GM18498 (cell line): Measurements from ENCODE around the gene DAB1.

Source experiments
- ATAC-seq: cut with Tn5 transposase; IDR thresholded peaks from one replicate; pipeline ENCODE4 v1.9.1; 2021; ENCODE audit warnings: mild to moderate bottlenecking, moderate library complexity; ENCODE audit not compliant: unreplicated experiment

Gene DAB1

GRCh38 chr1:57321776-57322175 lies 102.1 kb downstream of the DAB1 start:
- ATAC-seq, result no peak

GRCh38 chr1:57319791-57320190 lies 104.1 kb downstream of the DAB1 start:
- no peak for ATAC-seq

- no peak for ATAC-seq
These were observed 104.7 kb downstream of the DAB1 start for GRCh38 chr1:57319165-57319564.

- ATAC-seq, result no peak
These were observed 107.0 kb downstream of the DAB1 start for GRCh38 chr1:57316861-57317260.

GRCh38 chr1:57316291-57316690 lies 107.6 kb downstream of the DAB1 start:
- ATAC-seq, result no peak

- ATAC-seq, result no peak
These were observed 111.0 kb downstream of the DAB1 start for GRCh38 chr1:57312869-57313268.

GRCh38 chr1:57311411-57311810 lies 112.4 kb downstream of the DAB1 start:
- ATAC-seq, result no peak

- no peak for ATAC-seq
These were observed 112.9 kb downstream of the DAB1 start for GRCh38 chr1:57311006-57311405.

GRCh38 chr1:57309630-57310029 lies 114.2 kb downstream of the DAB1 start:
- ATAC-seq, result no peak

- no peak for ATAC-seq
These were observed 116.3 kb downstream of the DAB1 start for GRCh38 chr1:57307392-57308170.

- no peak for ATAC-seq
These were observed 119.3 kb downstream of the DAB1 start for GRCh38 chr1:57304591-57304990.

GRCh38 chr1:57302812-57303596 lies 120.9 kb downstream of the DAB1 start:
- no peak for ATAC-seq

- no peak for ATAC-seq
These were observed 123.7 kb downstream of the DAB1 start for GRCh38 chr1:57300186-57300585.

- no peak for ATAC-seq
These were observed 127.1 kb downstream of the DAB1 start for GRCh38 chr1:57296726-57297250.

GRCh38 chr1:57295326-57295725 lies 128.5 kb downstream of the DAB1 start:
- ATAC-seq, result no peak

GRCh38 chr1:57294177-57294576 lies 129.7 kb downstream of the DAB1 start:
- no peak for ATAC-seq

GRCh38 chr1:57293214-57293613 lies 130.6 kb downstream of the DAB1 start:
- ATAC-seq, result no peak

- ATAC-seq, result no peak
These were observed 134.1 kb downstream of the DAB1 start for GRCh38 chr1:57289781-57290180.

- no peak for ATAC-seq
These were observed 137.9 kb downstream of the DAB1 start for GRCh38 chr1:57285992-57286391.

GRCh38 chr1:57282411-57282810 lies 141.4 kb downstream of the DAB1 start:
- ATAC-seq, result no peak

- no peak for ATAC-seq
These were observed 142.5 kb downstream of the DAB1 start for GRCh38 chr1:57281324-57281723.
